GM19324 (cell line): ENCODE data around the gene MRPL45.

Source experiments
- ATAC-seq: cut with Tn5 transposase; IDR thresholded peaks from one replicate; pipeline ENCODE4 v1.9.1; 2021; ENCODE audit warnings: mild to moderate bottlenecking, moderate library complexity; ENCODE audit not compliant: unreplicated experiment, low FRiP score

Gene MRPL45

GRCh38 chr17:38324772-38325171, 27.8 kb downstream of the MRPL45 start:
- no peak for ATAC-seq

- no peak for ATAC-seq
Observed at GRCh38 chr17:38325221-38325851, 28.4 kb downstream of the MRPL45 start.

GRCh38 chr17:38326996-38327792, 30.2 kb downstream of the MRPL45 start:
- ATAC-seq: no peak

- ATAC-seq: no peak
Observed at GRCh38 chr17:38327936-38328335, 31.0 kb downstream of the MRPL45 start.

- ATAC-seq: no peak
Observed at GRCh38 chr17:38328620-38329019, 31.7 kb downstream of the MRPL45 start.

GRCh38 chr17:38329284-38329683, 32.3 kb downstream of the MRPL45 start:
- no peak for ATAC-seq

- ATAC-seq: no peak
Observed at GRCh38 chr17:38329808-38330730, 33.1 kb downstream of the MRPL45 start.

DNA sequence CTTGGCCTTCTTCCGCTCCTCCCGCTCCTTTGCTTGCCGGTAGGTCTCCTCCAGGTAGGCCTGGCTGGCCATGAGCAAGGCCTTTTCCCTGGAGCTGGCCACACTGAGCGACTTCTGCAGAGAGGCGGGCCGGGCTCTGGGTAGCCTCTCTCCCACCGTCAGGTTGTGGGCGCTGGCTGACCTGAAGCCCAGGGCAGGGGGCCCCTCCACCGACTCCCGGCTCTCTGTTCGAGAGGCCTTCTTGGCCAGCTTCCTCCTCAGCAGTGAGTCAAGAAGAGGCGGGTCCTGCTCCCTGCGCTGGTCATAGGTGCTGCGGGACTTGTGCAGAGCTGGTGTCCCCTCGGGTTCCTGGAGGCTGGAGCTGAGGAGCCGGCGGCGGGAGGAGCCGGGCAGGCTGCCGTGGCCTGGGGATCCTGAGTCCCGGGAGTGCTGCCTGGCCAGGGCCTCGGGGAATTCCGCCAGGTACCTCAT, 34.0 kb downstream of the MRPL45 start:
- no peak for ATAC-seq

DNA sequence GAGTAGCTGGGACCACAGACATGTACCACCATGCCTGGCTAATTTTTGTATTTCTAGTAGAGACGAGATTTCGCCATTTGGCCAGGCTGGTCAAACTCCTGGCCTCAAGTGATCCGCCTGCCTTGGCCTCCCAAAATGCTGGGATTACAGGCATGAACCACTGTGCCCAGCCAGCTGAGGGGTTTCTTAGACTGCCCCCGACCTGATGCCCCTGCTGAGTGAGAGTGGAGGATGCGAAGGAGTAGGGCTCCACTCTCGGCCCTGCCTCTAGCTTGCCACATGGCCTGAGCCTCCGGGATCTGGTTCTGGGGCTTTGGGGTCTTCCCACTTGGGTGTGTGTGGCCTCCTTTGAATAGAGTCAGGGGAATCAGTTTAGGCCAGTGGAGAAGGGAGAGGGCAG, 35.8 kb downstream of the MRPL45 start:
- ATAC-seq: no peak

DNA sequence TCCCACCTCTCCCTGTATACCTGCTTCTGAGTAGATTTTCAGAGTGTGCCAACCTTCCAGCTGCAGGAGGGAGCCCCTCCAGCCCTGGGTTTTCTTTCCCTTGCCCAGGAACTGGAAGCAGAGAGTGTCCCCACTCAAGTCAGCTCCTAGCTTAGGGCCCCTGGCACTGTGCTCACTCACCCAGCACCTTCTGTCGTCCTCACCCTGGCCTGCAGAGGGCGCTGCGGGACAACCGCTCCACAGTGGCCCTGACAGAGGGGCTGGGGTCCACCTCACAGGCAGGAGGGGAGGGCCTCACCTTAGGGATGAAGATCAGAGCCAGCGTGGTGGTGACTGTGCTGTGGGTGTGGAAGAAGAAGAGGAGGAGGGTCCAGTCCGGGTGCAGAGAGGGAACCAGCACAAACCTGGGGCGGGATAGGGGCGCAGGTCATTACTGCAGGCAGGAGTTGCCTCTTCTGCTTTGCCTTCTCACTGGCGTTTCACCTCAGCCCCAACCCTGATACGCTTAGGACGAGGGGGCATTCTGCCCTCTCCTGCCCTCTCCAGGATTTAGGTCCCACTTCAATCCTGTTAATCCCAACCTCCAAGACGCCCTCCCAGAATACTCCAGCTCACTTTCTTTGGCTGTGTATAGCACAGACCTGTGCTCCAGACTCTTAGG, 36.8 kb downstream of the MRPL45 start:
- ATAC-seq: no peak

GRCh38 chr17:38334480-38335364, 37.8 kb downstream of the MRPL45 start:
- no peak for ATAC-seq

GRCh38 chr17:38336838-38337237, 39.9 kb downstream of the MRPL45 start:
- ATAC-seq: no peak

DNA sequence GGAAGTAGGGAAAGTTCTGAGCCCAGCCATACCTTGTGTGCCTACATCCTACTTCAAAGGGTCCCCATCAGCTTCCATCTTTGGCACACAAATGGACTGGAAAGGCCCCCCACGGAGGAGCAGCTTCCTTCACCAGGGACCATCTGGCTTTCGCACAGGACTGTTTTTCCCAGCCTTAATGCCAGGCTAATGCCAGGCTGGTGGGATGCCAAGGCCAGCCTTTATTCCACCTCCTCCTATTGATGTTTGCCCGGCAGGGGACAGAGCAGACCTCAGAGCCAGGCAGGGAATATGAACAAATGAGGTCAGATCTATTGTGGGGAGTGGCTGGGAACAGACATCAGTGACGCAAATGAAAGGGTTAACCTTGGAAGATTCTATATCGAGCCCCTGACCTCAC, 41.1 kb downstream of the MRPL45 start:
- ATAC-seq: no peak

GRCh38 chr17:38338535-38338934, 41.6 kb downstream of the MRPL45 start:
- ATAC-seq: no peak

DNA sequence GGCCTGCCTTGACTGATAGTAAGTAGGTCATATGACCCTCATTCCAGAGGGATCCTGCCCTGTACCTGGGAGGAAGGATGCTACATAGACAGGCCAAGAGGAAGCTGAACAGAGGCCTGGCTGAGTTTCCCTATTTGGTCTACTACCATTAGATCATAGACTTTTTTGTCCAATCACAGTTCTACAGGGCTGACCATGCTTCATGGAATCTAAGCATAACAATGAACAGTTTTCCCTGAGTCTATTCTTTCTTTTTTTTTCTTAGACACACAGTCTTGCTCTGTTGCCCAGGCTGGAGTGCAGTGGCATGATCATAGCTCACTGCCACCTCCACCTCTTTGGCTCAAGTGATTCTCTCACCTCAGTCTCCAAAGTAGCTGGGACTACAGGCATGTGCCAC, 42.9 kb downstream of the MRPL45 start:
- no peak for ATAC-seq

DNA sequence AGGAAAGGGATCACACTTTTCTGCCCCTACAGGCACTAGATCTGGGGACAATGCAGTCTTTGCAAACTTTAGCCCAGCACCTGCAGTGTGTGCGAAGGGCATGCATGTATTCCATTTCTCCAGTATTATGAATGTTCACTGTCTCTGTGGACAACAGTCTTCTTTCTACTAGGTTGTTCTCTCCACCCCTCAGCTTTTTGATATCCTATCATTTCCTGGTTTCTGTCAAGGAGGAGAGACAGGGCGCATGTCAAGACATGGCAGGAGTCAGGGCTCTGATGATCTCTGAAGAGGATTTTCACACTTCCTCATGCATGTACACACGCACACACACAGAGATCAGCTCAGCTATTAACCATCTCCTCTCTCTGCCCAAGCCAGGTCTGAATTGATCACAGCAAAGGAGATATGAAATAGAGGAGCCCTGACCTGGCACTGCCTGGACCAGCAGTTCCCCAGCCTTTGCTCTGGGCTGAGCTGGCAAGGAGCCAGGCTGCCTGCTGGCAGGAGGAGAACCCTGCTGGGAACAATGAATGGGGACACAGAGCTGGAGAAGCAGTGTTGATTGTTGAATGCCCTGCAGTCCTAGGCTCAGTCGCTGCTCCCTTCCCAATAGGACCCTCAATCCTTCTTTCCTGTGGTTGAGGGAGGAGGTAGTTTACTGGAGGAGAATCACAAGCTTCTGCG, 44.2 kb downstream of the MRPL45 start:
- ATAC-seq: no peak

DNA sequence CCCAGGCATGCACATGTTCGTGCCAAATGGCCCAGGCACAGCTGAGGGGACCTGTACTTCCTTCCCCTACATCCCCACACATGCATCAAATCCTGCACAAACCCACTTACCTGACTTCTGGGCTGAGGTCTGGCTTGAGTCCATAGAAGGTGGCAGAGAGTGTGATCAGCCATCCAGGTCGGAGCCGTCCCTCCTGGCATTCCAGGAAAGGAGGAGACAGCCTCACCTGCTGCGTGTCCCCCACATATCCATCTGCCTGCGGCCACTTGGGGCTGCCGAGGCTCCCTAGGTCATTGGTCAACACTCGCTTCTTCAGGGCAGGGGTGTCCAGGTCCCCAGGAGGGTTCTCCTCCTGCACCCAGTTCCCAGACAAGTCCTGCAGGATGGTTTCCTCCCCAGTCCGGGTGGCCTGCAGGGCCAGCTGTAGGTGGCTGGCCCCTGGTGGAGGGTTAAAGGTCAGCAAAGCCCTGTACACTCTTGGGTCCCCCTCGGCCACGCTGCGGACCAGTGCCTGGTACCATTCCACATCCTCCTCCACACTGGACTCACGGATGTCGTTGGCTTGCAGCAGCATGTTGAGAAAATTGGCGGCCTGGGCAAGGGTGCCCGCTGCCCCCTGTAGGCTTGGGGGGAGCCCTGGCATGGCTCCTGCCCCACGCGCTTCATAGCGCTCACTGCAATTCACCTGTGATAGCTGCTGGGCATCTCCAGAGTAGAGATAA, 46.1 kb downstream of the MRPL45 start:
- no peak for ATAC-seq
